Kasumi-1 (cell line): ENCODE measurements around the gene ABL2.
A peak's percentile ranks its signal among the peaks of the same experiment; 100 is the strongest.

Source experiments
- DNase-seq, 2 experiments: peaks; one replicate each; lab custom pipeline; 2025; lab: John Stamatoyannopoulos, UW

ABL2 gene

GRCh38 chr1:179092896-179093461 is 136.5 kb downstream of the ABL2 start:
- DNase-seq = no peak

GRCh38 chr1:179091691-179092165 is 137.7 kb downstream of the ABL2 start:
- no peak for DNase-seq

GRCh38 chr1:179090923-179091322 is 138.6 kb downstream of the ABL2 start:
- no peak for DNase-seq

- DNase-seq = no peak
Measured at GRCh38 chr1:179090522-179090921, 139.0 kb downstream of the ABL2 start.

- no peak for DNase-seq
Measured at GRCh38 chr1:179089827-179090482, 139.5 kb downstream of the ABL2 start.

- DNase-seq = no peak
Measured at GRCh38 chr1:179087665-179088064, 141.8 kb downstream of the ABL2 start.

- no peak for DNase-seq
Measured at GRCh38 chr1:179083533-179083932, 145.9 kb downstream of the ABL2 start.

- peak; percentile 47 to 59 for DNase-seq
Measured at GRCh38 chr1:179082999-179083335, 146.5 kb downstream of the ABL2 start.

GRCh38 chr1:179082333-179082998 is 147.0 kb downstream of the ABL2 start:
- peak; percentile 40 to 42 for DNase-seq

- peak; percentile 85 to 87 for DNase-seq
Measured at GRCh38 chr1:179081687-179082332, 147.7 kb downstream of the ABL2 start, which contains the start of gene TOR3A. TOR3A (plus strand) TSS chr1:179082070; CDS start chr1:179082129, 59 bp downstream.

- DNase-seq = peak in 1 of 2 experiments; percentile 29
Measured at GRCh38 chr1:179080866-179081686, 148.4 kb downstream of the ABL2 start.

- peak; percentile 93 for DNase-seq
Measured at GRCh38 chr1:179079113-179079761, 150.2 kb downstream of the ABL2 start.

GRCh38 chr1:179077396-179077795 is 152.1 kb downstream of the ABL2 start:
- no peak for DNase-seq

- no peak for DNase-seq
Measured at GRCh38 chr1:179066471-179066870, 163.0 kb downstream of the ABL2 start.

GRCh38 chr1:179061360-179062282 is 167.9 kb downstream of the ABL2 start:
- no peak for DNase-seq

- no peak for DNase-seq
Measured at GRCh38 chr1:179058487-179059483, 170.7 kb downstream of the ABL2 start.

- no peak for DNase-seq
Measured at GRCh38 chr1:179055937-179056336, 173.5 kb downstream of the ABL2 start.

GRCh38 chr1:179053486-179053885 is 176.0 kb downstream of the ABL2 start:
- no peak for DNase-seq

- peak; percentile 4 to 20 for DNase-seq
Measured at GRCh38 chr1:179052776-179053175, 176.7 kb downstream of the ABL2 start.
